HG03039 (cell line): ENCODE results near the gene MAPT.
"Not testable (repeated sequence)": the region's sequence is repeated elsewhere in the genome, so short reads cannot be mapped to it uniquely, and the experiment has no call there.

ENCODE experiments used
- ATAC-seq: cut with Tn5 transposase; IDR thresholded peaks from one replicate; pipeline ENCODE4 v1.9.1; 2021; ENCODE audit warnings: mild to moderate bottlenecking, moderate library complexity; ENCODE audit not compliant: unreplicated experiment

The MAPT gene

DNA sequence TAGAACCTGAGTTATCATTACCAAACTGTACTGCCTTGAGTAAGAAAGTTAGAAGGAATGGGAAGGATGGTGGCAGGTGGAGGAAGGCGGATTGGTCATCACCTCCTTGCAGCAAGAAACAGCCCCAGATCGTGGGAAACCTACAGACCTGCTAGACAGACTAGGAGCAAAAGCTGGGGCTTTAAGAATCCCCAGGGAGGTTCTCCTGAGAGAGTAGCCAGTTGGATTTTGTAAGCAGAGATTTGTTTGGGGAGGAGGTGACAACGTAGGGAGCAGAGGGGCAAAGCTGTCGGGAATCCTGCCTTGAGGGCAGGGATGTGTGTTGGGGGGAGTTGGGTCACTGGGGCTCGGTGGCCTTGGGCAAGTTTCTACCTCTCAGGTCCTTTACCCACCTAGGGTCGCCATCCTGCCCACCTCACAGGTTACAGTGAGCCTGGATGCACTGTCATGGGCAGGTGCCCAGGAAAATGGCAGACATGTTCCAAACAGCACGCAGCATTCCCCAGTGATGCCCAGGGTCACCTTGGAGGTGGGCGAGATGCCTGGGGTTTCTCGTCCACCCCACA is 55.5 kb downstream of the MAPT start:
- ATAC-seq, result no peak

GRCh38 chr17:45950888-45951287 is 56.5 kb downstream of the MAPT start:
- ATAC-seq, result no peak

- ATAC-seq, result no peak
These were observed 57.0 kb downstream of the MAPT start for GRCh38 chr17:45951403-45951802.

GRCh38 chr17:45951941-45952340 is 57.6 kb downstream of the MAPT start:
- ATAC-seq, result no peak

DNA sequence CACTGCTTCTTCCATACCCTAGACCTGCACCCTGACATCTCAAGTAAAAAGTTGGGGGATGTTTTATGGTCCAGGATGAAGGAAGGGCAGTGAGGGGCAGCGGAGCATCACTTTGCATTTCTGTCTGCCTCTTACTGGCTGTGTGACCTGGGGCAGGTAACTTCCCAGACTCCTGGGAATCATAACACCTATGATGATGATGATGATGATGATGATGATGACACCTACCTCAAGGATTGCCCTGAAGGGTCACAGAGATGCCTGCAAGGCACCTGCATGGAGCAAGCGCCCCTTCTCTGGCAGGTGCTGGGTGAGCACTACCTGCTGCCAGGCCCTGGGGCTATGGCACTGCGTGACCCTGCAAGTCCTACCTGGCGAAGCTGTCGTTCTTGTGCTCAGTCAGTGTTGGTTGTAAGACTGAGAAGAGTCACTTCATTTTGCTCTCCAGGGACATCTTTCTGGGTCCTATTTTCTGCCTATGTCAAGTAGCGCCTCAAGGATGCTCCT is 58.5 kb downstream of the MAPT start:
- no peak for ATAC-seq

DNA sequence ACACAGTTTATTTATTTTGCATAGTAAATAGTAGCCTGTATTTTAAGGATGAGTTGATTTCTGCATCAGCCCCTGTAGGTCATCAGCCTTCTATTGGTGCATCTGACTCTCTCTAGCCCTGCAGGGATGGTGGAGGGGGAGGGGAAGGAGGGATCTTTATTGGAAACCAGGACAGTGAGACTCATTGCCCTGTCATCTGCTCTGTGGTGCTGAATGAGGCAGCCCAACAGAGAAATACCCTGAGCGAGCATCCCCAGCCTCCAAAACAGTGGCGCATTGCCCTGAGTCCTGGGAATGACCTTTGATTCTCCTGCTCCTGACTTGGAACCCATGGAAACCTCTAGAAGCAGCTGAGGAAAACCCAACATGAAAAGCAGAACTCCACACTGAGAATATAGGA is 59.2 kb downstream of the MAPT start:
- no peak for ATAC-seq

- ATAC-seq, result no peak
These were observed 60.6 kb downstream of the MAPT start for GRCh38 chr17:45954914-45955313.

- no peak for ATAC-seq
These were observed 61.0 kb downstream of the MAPT start for GRCh38 chr17:45955326-45955725.

- no peak for ATAC-seq
These were observed 61.7 kb downstream of the MAPT start for GRCh38 chr17:45956090-45956489.

DNA sequence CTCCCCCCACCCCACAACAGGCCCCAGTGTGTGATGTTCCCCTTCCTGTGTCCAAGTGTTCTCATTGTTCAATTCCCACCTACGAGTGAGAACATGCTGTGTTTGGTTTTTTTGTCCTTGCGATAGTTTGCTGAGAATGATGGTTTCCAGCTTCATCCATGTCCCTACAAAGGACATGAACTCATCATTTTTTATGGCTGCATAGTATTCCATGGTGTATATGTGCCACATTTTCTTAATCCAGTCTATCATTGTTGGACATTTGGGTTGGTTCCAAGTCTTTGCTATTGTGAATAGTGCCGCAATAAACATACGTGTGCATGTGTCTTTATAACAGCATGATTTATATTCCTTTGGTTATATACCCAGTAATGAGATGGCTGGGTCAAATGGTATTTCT is 62.4 kb downstream of the MAPT start:
- ATAC-seq, result not testable (repeated sequence)

GRCh38 chr17:45958307-45958706 is 64.0 kb downstream of the MAPT start:
- ATAC-seq, result no peak

DNA sequence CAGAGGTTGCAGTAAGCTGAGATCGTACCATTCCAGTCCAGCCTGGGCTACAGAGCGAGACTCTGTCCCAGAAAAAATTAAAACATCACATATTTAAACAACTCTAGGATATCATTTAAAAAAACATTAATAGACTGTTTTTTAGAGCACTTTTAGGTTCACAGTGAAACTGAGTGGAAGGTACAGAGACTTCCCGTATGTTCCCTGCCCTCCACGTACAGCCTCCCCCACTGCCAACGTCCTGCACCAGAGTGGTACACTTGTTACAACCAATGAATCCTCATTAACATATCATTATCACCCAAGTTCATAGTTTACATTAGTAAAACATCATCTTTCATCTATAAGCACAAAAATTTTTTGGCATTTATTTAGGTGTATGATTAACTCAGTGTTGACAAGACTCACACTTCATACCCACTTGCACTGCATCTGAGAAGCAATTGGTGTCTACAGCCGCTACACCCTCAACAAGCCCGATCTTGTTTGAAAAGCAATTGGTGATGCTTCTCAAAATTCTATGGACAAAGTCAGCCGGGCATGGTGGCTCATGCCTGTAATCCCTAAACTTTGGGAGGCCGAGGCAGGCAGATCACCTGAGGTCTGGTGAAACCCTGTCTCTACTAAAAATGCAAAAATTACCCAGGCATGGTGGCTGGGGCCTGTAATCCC is 64.8 kb downstream of the MAPT start:
- ATAC-seq, result no peak

GRCh38 chr17:45960311-45960710 is 66.0 kb downstream of the MAPT start:
- no peak for ATAC-seq

- ATAC-seq, result no peak
These were observed 66.9 kb downstream of the MAPT start for GRCh38 chr17:45961206-45961605.

DNA sequence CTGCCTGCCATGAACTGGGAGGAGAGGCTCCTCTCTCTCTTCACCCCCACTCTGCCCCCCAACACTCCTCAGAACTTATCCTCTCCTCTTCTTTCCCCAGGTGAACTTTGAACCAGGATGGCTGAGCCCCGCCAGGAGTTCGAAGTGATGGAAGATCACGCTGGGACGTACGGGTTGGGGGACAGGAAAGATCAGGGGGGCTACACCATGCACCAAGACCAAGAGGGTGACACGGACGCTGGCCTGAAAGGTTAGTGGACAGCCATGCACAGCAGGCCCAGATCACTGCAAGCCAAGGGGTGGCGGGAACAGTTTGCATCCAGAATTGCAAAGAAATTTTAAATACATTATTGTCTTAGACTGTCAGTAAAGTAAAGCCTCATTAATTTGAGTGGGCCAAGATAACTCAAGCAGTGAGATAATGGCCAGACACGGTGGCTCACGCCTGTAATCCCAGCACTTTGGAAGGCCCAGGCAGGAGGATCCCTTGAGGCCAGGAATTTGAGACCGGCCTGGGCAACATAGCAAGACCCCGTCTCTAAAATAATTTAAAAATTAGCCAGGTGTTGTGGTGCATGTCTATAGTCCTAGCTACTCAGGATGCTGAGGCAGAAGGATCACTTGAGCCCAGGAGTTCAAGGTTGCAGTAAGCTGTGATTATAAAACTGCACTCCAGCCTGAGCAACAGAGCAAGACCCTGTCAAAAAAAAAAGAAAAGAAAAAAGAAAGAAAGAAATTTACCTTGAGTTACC is 68.0 kb downstream of the MAPT start:
- ATAC-seq, result no peak

- ATAC-seq, result no peak
These were observed 68.9 kb downstream of the MAPT start for GRCh38 chr17:45963283-45963682.

DNA sequence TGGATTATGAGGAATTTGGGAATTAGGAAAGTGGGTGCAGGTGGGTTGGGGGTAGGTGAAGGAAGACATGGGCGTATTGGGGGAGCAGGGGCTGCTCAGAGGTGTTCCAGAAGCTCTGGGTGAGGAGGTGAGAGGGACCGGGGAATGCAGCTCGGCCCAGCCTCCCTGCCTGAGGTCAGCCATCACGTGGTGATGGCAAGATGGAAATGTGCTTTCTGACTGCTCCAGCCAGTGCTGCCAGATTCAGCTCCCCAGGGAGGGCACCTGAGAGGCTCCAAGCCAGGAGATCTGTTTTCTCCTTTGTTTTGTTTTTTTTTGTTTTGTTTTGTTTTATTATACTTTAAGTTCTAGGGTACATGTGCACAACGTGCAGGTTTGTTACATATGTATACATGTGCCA is 69.5 kb downstream of the MAPT start:
- no peak for ATAC-seq

DNA sequence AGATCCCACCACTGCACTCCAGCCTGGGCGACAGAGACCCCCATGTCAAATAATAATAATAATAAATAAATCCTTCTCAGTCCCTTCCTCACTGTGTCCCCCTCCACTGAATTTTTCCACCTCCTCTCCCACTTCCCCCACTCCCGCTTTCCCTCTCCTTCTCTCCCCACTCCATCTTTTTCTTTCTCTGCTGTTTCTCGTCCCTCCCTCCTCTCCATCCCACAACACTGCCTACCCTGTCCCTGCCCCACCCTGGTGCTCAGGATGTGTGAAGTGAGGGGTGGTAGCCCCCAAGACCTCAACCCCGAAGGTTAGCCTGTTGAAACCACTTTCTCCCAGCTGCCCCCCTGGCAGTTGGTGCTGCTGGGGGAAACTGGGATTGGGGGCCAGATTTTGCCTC is 70.3 kb downstream of the MAPT start:
- no peak for ATAC-seq

GRCh38 chr17:45965812-45966211 is 71.5 kb downstream of the MAPT start:
- ATAC-seq, result no peak

DNA sequence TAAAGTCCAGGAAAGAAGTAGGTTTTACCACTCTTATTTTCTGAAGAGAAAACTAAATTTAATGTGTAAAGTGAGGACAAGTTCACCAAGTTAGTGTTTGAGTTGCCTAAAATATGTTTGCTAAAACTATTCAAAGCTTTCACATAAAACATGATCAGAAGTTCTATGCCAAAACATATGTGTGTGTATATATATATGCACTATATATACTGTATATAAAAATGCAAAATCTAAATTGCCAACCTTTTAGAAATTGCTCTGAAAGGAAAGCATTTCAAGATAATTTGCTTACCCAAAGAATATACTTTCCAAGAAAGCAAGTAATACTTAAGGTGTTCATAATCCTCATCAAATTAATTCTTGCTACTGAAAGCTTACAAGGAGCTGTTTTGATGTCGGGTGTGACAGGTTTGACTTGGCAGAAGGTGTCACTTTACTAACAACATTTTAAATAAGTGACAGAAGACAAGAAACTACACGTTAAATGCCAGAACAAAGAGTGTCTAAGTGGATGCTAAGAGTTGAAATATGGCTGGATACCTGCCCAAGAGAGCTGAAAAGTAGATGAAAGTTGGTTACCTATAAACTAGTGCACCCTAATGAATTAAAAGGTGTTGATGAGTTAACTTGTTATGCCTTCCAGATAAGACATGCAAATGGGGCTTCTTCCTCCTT is 72.4 kb downstream of the MAPT start:
- ATAC-seq, result no peak

DNA sequence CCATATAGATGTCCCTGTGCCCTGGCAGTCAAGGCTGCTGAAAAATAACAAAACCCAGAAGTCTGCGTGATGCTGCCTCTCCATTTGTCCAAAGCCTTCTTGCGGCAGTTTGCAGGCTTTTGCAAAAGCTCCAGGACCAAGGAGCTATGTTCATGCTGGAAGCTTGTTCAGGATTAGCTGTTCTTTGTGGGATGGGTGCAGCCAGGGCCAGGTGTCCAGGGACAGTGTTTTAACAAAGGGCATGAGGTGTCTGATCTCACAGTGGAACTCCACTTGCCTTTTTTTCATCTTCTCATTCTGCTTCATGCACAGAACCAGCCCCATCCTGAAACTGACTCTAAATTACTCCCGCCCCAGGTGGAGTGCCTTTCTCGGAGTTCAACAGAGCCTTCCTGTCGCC is 73.0 kb downstream of the MAPT start:
- no peak for ATAC-seq

GRCh38 chr17:45968732-45969131 is 74.4 kb downstream of the MAPT start:
- ATAC-seq, result no peak
